Neural progenitor cell (in vitro differentiated cells): ENCODE results near the gene ERC2.

Experiments
- EZH2 ChIP-seq: fragments of 200-600 bp; sonication (generic); IDR thresholded peaks from 2 replicates; pipeline ENCODE4 v1.6.1; 2017; ENCODE audit warnings: antibody characterized with exemption, mild to moderate bottlenecking, moderate library complexity
- TF ChIP-seq, protein P1 (sequence below): fragments of 200-600 bp; sonication (generic); IDR thresholded peaks from 2 replicates; pipeline ENCODE4 v1.5.1; 2017; ENCODE audit warnings: antibody characterized with exemption, mild to moderate bottlenecking

DNA sequence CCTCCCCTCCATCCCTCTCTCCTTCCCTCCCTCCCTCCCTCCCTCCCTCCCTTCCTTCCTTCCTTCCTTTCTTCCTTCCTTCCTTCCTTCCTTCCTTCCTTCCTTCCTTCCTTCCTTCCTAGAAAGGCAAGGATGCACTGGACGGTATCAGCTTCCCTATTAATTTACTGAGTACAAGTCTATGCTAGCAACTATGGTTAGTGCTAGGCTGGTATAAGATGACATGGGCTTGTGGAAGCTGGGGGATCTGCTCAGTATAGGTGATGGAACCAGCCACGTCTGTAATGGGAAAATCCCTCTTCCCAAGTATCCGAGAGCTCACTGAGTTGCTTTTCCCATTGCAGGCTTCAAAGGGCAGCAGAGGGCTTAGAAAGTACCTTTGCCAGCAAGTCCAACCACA, 884.8 kb downstream of the ERC2 start:
- TF ChIP-seq, protein P1, sequence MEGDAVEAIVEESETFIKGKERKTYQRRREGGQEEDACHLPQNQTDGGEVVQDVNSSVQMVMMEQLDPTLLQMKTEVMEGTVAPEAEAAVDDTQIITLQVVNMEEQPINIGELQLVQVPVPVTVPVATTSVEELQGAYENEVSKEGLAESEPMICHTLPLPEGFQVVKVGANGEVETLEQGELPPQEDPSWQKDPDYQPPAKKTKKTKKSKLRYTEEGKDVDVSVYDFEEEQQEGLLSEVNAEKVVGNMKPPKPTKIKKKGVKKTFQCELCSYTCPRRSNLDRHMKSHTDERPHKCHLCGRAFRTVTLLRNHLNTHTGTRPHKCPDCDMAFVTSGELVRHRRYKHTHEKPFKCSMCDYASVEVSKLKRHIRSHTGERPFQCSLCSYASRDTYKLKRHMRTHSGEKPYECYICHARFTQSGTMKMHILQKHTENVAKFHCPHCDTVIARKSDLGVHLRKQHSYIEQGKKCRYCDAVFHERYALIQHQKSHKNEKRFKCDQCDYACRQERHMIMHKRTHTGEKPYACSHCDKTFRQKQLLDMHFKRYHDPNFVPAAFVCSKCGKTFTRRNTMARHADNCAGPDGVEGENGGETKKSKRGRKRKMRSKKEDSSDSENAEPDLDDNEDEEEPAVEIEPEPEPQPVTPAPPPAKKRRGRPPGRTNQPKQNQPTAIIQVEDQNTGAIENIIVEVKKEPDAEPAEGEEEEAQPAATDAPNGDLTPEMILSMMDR: no peak
- no peak for TF ChIP-seq EZH2
